Breast epithelium (tissue), 4 donors: Measurements from ENCODE around the gene MTOR. TPM values are rescaled to one million over a fixed set of nuclear protein-coding genes. Genes with fewer than 3 reads are reported as not detected.

ENCODE experiments used
- DNase-seq, 2 donors: peaks; one replicate each; pipeline ENCODE4 v3.0.0-alpha.2; 2019; ENCODE audit warnings: low spot score in 2 of 2
- H3K27ac ChIP-seq, 2 donors: fragments of 200-600 bp; sonication (generic) in 1 of 2; one replicate each; pipeline ENCODE4 v1.5.1; 2016 to 2019; ENCODE audit warnings: mild to moderate bottlenecking in 1 of 2
- H3K27me3 ChIP-seq, 2 donors: fragments of 200-600 bp; sonication (generic) in 1 of 2; one replicate each; pipeline versions ENCODE4 v1.5.1 to v1.6.0; 2017 to 2019; ENCODE audit warnings: control low read depth in 1 of 2, mild to moderate bottlenecking in 1 of 2
- H3K36me3 ChIP-seq: fragments of 200-600 bp; one replicate; pipeline ENCODE4 v1.5.1; 2019
- H3K4me1 ChIP-seq, 2 donors: fragments of 200-600 bp; sonication (generic); one replicate each; pipeline ENCODE4 v1.5.1; 2016 to 2019; ENCODE audit warnings: control low read depth in 1 of 2
- H3K4me3 ChIP-seq, 3 donors: fragments of 200-600 bp; sonication (generic); 1 replicate in 2 of 3; 2 replicates in 1 of 3; pipeline ENCODE4 v1.5.1; 2016 to 2019; ENCODE audit warnings: mild to moderate bottlenecking in 3 of 3, moderate library complexity in 2 of 3
- H3K9me3 ChIP-seq, 2 donors: fragments of 200-600 bp; sonication (generic) in 1 of 2; one replicate each; pipeline ENCODE4 v1.5.1; 2016 to 2019; ENCODE audit warnings: control low read depth in 1 of 2
- POLR2A ChIP-seq: fragments of 450-650 bp; IDR thresholded peaks from one replicate; pipeline ENCODE4 v1.6.1; 2016; ENCODE audit warnings: antibody characterized with exemption, mild to moderate bottlenecking, moderate library complexity
- POLR2AphosphoS5 ChIP-seq, 3 donors: sonication (generic); formaldehyde crosslinking; IDR thresholded peaks; one replicate each; pipeline ENCODE4 v1.6.1; 2017; ENCODE audit warnings: antibody characterized with exemption in 3 of 3
- intact Hi-C: fragments of 100-400 bp; cut with DNase I; formaldehyde crosslinking; loops from one replicate; pipeline ENCODE4 v1.15.1; 2023; ENCODE audit warnings: low total_unique reads
- total RNA-seq, 3 donors: library from RNA; depleted of rRNA; stranded (reverse); fragments of >200 nt; gene quantifications; one replicate each; pipeline ENCODE4 v1.1.0, GENCODE V29; 2016
- TF ChIP-seq, protein P1 (sequence below), 3 donors: fragments of 450-650 bp; IDR thresholded peaks; one replicate each; pipeline ENCODE4 v1.5.1; 2016 to 2017; ENCODE audit warnings: antibody characterized with exemption in 3 of 3, mild to moderate bottlenecking in 3 of 3, moderate library complexity in 3 of 3

The MTOR gene
- total RNA-seq, 3 donors from 2014 or later: 36.8 to 48.4 (median 46.5) TPM

DNA sequence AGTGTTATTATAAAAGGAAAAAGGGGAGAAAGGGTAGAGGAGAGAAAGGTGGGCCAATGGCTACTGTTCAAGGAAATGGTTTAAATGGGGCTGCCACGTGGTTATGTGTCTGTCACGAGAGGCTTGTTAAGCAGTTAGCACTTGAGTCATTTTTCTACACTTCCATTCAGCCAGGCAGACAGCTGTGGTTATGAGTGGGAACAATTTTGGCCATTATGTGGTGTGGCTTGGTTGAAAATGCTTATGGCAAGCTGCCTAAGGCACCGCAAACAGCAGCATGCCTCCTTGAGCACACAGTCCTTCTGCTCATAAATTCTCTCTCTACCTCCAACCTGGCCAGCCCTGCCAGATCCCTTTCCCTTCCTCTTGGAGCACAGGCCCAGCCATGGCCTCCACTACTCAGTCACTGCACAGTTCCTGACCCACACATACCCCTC lies 199.4 kb downstream of the MTOR start:
- intact Hi-C loops: no loop called here
- H3K4me1 ChIP-seq: peaks cover 0 to 6% of the 10 kb centered on the region in 2 donors
- H3K4me3 ChIP-seq: no peak overlapping the region
- no peaks in the 10 kb centered on the region for H3K36me3 ChIP-seq
- H3K27me3 ChIP-seq: no peaks in the 10 kb centered on the region
- DNase-seq: no peak
- H3K27ac ChIP-seq: peak overlapping the region in 1 of 2 donors; percentile 17
- no peak for TF ChIP-seq POLR2A
- no peak for TF ChIP-seq POLR2AphosphoS5 (IDR thresholded peaks at IDR 0.05)
- TF ChIP-seq, protein P1, sequence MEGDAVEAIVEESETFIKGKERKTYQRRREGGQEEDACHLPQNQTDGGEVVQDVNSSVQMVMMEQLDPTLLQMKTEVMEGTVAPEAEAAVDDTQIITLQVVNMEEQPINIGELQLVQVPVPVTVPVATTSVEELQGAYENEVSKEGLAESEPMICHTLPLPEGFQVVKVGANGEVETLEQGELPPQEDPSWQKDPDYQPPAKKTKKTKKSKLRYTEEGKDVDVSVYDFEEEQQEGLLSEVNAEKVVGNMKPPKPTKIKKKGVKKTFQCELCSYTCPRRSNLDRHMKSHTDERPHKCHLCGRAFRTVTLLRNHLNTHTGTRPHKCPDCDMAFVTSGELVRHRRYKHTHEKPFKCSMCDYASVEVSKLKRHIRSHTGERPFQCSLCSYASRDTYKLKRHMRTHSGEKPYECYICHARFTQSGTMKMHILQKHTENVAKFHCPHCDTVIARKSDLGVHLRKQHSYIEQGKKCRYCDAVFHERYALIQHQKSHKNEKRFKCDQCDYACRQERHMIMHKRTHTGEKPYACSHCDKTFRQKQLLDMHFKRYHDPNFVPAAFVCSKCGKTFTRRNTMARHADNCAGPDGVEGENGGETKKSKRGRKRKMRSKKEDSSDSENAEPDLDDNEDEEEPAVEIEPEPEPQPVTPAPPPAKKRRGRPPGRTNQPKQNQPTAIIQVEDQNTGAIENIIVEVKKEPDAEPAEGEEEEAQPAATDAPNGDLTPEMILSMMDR (IDR thresholded peaks at IDR 0.05): no peak
- H3K9me3 ChIP-seq: no peaks in the 10 kb centered on the region

DNA sequence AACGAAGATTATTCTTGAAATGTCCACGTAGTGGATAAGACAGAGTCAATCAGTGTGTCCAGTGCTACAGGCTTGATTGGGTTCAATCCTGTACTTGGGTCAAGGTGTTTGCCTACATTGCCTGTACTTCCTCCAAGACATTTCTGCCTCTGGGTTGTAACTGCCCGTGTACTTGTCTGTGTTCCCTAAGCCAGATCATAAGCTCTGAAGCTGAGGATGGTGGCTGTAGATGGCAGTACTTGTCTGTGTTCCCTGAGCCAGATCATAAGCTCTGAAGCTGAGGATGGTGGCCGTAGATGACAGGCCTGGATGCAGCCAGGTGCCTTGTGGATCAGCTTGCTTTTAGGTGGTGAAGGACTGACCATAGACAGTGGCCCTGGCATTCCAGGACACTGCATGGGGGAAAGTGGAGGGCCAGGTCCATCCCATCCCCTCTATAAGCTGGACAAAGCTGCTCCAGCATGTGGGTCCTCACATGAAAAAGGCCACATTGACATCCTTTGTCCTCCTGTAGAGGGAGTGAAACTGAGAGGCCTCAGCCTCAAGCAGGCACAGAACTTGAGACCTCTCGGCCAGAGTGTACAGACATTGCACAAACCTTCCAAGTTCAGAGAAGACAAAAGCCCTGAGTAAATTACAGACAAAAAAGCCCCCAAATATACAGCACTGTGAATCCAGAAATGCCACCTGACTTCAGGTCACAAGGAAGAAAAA lies 200.5 kb downstream of the MTOR start:
- TF ChIP-seq, protein P1 (IDR thresholded peaks at IDR 0.05): no peak
- TF ChIP-seq POLR2A (no peak), POLR2AphosphoS5 (IDR thresholded peaks at IDR 0.05) (no peak)
- Histone ChIP-seq H3K36me3 (no peaks in the 10 kb centered on the region), H3K27ac (peak overlapping the region in 1 of 2 donors; percentile 27), H3K4me1 (peaks cover 0 to 6% of the 10 kb centered on the region in 2 donors), H3K4me3 (peak overlapping the region in 2 of 3 donors; percentile 76 to 94), H3K9me3 (no peaks in the 10 kb centered on the region), H3K27me3 (no peaks in the 10 kb centered on the region)
- DNase-seq: no peak
- intact Hi-C loops: no loop called here

DNA sequence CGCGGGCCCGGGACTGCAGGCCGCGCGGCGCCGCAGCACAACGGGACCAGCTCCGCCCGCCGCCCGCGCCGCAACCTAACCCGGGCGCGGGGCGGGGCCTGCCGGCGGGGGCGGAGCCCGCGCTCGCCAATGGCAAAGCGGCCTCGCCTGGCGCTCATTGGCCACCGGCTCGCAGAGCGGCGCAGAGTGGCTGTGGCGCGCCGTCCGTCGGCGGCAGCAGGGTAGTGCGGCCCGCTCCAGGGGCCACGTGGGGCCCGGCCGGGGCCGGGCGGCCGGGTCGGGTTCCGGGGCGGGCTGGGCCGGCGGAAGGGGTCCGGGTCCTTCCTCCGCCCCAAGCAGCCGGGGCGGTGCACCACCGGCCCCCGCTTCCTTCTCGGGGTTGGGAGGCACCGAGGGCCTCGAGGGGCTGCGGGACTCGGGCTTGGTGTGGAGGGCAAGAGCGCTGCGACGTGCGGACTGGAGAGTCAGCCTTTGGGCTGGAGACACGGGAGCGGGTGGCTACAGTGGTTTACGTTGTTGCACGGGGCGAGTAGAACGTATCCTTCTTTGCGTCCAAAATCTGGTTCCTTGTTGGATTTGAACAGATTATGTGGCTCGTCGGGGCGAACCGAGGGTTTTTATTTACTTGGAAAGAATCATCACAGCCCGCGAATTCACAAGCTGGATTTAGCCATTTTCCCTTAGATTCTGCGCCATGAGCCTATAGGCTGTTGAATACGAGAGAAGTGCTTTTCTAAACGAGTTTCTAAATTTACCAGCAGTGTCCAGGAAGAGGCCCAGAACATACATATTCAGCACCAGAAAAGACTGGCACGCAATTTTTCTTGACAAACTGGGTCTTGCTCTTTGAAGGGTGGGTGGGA lies 202.2 kb downstream of the MTOR start, which contains the start of gene SRM:
Gene SRM (minus strand): TSS at position 51 of the 863 bp plus-strand sequence. CDS start 75 bp downstream, outside the sequence.
- intact Hi-C loops: no loop called here
- DNase-seq: peak; percentile 83 to 89
- H3K9me3 ChIP-seq: no peaks in the 10 kb centered on the region
- H3K4me3 ChIP-seq: peak within 1 kb of the TSS; percentile 76 to 94 (median 89)
- H3K36me3 ChIP-seq: no peaks in the 10 kb centered on the region
- TF ChIP-seq, protein P1 (IDR thresholded peaks at IDR 0.05): peak in 1 of 3 donors; percentile 69
- TF ChIP-seq POLR2A (no peak), POLR2AphosphoS5 (IDR thresholded peaks at IDR 0.05) (peak in 2 of 3 donors; percentile 25 to 52)
- no peaks in the 10 kb centered on the region for H3K27me3 ChIP-seq
- H3K4me1 ChIP-seq: peaks cover 0 to 6% of the 10 kb centered on the region in 2 donors
- peak within 1 kb of the TSS; percentile 52 to 69 for H3K27ac ChIP-seq

DNA sequence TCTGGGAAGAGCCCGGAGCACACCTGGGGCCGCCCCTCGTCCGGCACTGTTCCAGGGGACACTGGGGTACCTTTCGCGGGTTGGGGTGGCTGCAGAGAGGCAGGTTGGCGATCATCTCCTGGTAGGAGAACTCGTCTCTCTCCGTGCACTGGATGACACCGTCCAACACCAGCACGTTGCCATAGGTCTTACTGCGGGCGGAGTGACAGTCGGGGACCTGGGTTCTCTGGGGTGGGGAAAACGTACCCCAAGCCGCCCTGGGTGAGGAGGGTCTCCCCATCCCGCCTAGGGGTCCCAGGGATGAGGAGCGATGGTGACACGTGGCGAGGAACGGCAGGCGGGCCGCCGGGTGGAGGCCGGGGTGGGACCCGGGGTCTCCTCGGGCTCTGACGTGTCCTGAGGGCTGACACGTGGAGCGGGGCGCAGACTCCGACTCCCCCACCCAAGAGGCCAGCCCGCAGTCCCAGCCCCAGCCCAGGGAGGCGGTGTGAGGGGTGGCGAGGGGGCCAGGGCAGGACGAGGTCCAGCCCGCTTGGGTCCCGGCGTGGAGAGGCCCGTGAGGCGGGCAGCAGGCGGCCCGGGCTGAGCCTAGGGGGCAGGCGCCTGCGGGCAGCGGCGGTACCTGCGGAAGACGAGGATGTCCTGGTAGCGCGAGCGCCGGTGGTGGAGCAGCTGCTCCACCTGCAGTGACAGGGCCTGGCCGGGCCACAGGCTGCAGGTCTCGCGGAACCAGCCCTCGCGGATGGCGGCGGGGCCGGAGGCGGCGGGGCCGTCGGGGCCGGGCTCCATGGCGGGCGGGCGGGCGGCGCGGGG lies 203.0 kb downstream of the MTOR start:
- no peaks in the 10 kb centered on the region for H3K27me3 ChIP-seq
- DNase-seq: no peak
- peak overlapping the region; percentile 76 to 94 (median 89) for H3K4me3 ChIP-seq
- no peaks in the 10 kb centered on the region for H3K36me3 ChIP-seq
- H3K4me1 ChIP-seq: peaks cover 0 to 6% of the 10 kb centered on the region in 2 donors
- H3K27ac ChIP-seq: peak overlapping the region in 1 of 2 donors; percentile 27
- intact Hi-C loops: no loop called here
- TF ChIP-seq, protein P1 (IDR thresholded peaks at IDR 0.05): no peak
- TF ChIP-seq POLR2A (no peak), POLR2AphosphoS5 (IDR thresholded peaks at IDR 0.05) (no peak)
- no peaks in the 10 kb centered on the region for H3K9me3 ChIP-seq
